ENCODE measurements around the gene MS4A5.

The MS4A5 gene

DNA sequence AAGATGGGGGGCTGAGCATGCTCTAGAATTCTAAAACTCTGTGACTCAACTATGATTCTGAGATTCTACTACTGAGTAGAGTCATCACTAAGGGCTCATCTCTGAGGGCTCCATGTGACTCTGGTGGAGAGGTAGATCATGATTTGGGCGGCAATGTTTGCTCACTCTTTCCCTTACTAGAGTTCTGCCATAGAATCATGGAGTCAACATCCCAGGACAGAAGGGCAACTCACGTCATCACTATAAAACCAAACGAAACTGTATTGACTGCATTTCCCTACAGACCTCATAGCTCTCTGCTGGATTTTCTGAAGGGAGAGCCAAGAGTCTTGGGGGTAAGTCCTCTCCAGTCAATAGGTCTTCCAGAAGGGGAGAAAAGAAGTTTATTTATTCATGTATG is 33.0 kb upstream of the MS4A5 start, which contains the start of gene MS4A14:
TSS of gene MS4A14 (plus strand) at position 78 of the 400 bp plus-strand sequence. CDS start at position 198, 120 bp downstream.
- no peak within 1 kb of the TSS for H3K4me3 ChIP-seq (replicated peaks in 1 of 2; ENCODE audit: low read depth in 2 of 2, low read length in 2 of 2)
- TF ChIP-seq, protein P1, sequence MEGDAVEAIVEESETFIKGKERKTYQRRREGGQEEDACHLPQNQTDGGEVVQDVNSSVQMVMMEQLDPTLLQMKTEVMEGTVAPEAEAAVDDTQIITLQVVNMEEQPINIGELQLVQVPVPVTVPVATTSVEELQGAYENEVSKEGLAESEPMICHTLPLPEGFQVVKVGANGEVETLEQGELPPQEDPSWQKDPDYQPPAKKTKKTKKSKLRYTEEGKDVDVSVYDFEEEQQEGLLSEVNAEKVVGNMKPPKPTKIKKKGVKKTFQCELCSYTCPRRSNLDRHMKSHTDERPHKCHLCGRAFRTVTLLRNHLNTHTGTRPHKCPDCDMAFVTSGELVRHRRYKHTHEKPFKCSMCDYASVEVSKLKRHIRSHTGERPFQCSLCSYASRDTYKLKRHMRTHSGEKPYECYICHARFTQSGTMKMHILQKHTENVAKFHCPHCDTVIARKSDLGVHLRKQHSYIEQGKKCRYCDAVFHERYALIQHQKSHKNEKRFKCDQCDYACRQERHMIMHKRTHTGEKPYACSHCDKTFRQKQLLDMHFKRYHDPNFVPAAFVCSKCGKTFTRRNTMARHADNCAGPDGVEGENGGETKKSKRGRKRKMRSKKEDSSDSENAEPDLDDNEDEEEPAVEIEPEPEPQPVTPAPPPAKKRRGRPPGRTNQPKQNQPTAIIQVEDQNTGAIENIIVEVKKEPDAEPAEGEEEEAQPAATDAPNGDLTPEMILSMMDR (IDR thresholded peaks at IDR 0.05; ENCODE audit: low read depth, low read length): no peak
- DNase-seq (ENCODE audit: low read depth in 2 of 2): no peak

DNA sequence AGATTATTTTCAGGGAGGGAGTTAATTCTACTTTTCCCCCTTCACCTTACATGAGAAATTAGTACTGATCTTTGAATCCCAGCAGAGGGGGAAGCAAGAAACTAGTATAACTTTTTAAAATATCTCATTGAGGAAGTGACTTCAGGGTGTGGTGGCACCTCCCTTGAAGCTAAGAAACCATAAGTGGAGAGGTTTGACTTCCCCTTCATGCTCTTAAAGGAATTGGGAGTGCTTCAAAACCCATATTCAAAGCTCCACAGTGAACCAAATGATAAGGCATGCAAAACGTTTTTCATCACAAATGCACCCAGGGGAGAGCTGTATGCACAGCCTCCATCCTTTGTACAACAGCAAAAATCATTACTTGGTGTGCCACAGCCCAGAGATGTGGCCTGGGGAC is 32.6 kb upstream of the MS4A5 start:
- DNase-seq (ENCODE audit: low read depth in 2 of 2): no peak
- H3K4me3 ChIP-seq (replicated peaks in 1 of 2; ENCODE audit: low read depth in 2 of 2, low read length in 2 of 2): no peak overlapping the region
- TF ChIP-seq, protein P1 (IDR thresholded peaks at IDR 0.05; ENCODE audit: low read depth, low read length): no peak

GRCh38 chr11:60420015-60420414 is 9.4 kb upstream of the MS4A5 start:
- TF ChIP-seq, protein P1 (IDR thresholded peaks at IDR 0.05; ENCODE audit: low read depth, low read length): no peak
- no peak for DNase-seq (ENCODE audit: low read depth in 2 of 2)
- no peak overlapping the region for H3K4me3 ChIP-seq (replicated peaks in 1 of 2; ENCODE audit: low read depth in 2 of 2, low read length in 2 of 2)

DNA sequence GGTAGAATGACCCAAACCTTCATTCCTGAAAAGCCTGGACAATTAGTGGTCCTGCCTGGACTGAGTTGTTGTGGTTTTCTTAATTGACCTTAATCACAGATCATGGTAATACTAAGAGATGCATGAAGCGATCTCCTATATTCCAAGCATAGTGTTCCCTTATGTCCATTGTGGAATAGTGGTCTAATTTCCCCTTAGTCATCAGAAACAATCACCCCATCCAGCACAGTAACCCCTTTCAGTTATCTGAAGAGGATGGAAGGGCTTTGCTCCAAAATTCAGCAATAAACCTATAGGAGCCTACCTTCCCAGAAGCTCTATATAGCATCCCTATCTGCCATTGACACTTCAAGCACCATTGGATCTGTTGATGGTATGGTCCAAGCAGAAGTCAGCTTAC is 6.8 kb upstream of the MS4A5 start:
- TF ChIP-seq, protein P1 (IDR thresholded peaks at IDR 0.05; ENCODE audit: low read depth, low read length): no peak
- DNase-seq (ENCODE audit: low read depth in 2 of 2): no peak
- no peak overlapping the region for H3K4me3 ChIP-seq (replicated peaks in 1 of 2; ENCODE audit: low read depth in 2 of 2, low read length in 2 of 2)

GRCh38 chr11:60428517-60428916 is 855 bp upstream of the MS4A5 start:
- peak in 1 of 2 donors; percentile 0 for DNase-seq (ENCODE audit: low read depth in 2 of 2)
- H3K4me3 ChIP-seq (replicated peaks in 1 of 2; ENCODE audit: low read depth in 2 of 2, low read length in 2 of 2): no peak overlapping the region
- TF ChIP-seq, protein P1 (IDR thresholded peaks at IDR 0.05; ENCODE audit: low read depth, low read length): no peak

- TF ChIP-seq, protein P1 (IDR thresholded peaks at IDR 0.05; ENCODE audit: low read depth, low read length): no peak
- DNase-seq (ENCODE audit: low read depth in 2 of 2): no peak
- H3K4me3 ChIP-seq (replicated peaks in 1 of 2; ENCODE audit: low read depth in 2 of 2, low read length in 2 of 2): no peak overlapping the region
Observed at GRCh38 chr11:60431251-60431650, 1.9 kb downstream of the MS4A5 start.

DNA sequence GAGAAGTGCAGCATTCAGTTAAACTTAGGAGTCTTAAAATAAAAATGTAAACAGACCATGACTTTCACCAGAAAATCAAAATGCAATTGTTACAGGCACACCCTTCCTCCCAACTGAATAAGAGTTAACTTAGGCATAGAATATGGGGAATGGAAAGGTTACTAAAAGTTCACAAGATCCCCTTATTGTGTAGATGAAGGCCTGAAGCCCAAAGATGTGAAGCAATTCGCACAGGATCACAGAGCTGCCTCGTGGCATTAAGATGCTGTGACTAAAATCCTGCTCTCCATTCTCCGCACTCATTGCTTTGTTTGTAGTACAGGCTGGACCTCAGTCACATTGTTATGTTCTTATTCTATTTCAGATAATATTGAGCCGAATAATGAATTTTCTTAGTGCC is 4.0 kb downstream of the MS4A5 start:
- H3K4me3 ChIP-seq (replicated peaks in 1 of 2; ENCODE audit: low read depth in 2 of 2, low read length in 2 of 2): no peak overlapping the region
- TF ChIP-seq, protein P1 (IDR thresholded peaks at IDR 0.05; ENCODE audit: low read depth, low read length): no peak
- no peak for DNase-seq (ENCODE audit: low read depth in 2 of 2)

Measured in cardiac fibroblast (primary cell).